Colonic mucosa (tissue), 4 donors: Measurements from ENCODE around the gene TNS3. TPM values are rescaled to one million over a fixed set of nuclear protein-coding genes. Genes with fewer than 3 reads are reported as not detected.

ENCODE experiments used
- DNase-seq: peaks from one replicate; pipeline ENCODE4 v3.0.0-alpha.2; 2020
- H3K27ac ChIP-seq: fragments of 200-600 bp; one replicate; pipeline ENCODE4 v1.8.0; 2021
- H3K27me3 ChIP-seq: fragments of 200-600 bp; one replicate; pipeline ENCODE4 v1.8.0; 2021
- H3K36me3 ChIP-seq: fragments of 200-600 bp; one replicate; pipeline ENCODE4 v1.8.0; 2021
- H3K4me1 ChIP-seq: fragments of 200-600 bp; one replicate; pipeline ENCODE4 v1.8.0; 2021; ENCODE audit warnings: mild to moderate bottlenecking
- H3K4me3 ChIP-seq: fragments of 200-600 bp; one replicate; pipeline ENCODE4 v1.8.0; 2021
- H3K9ac ChIP-seq, 2 donors: one replicate each; pipeline ENCODE4 v1.7.0; 2013; ENCODE audit warnings: control low read depth in 2 of 2, low read depth in 2 of 2, low read length in 2 of 2
- H3K9me3 ChIP-seq: fragments of 200-600 bp; one replicate; pipeline ENCODE4 v1.8.0; 2021
- CTCF ChIP-seq: fragments of 200-600 bp; IDR thresholded peaks from one replicate; pipeline ENCODE4 v1.8.0; 2022; ENCODE audit warnings: antibody characterized with exemption, mild to moderate bottlenecking
- intact Hi-C: fragments of 100-400 bp; cut with DNase I; formaldehyde crosslinking; loops from one replicate; pipeline ENCODE4 v1.14.1; 2022
- total RNA-seq, 2 donors: library from RNA; stranded (reverse); fragmentation: NEBNext Ultra II Directional in 1 of 2; extraction: Animal tissue kit (Norgen Biotek cat#: 25700) in 1 of 2; gene quantifications; one replicate each; pipeline ENCODE4 v1.2.1, GENCODE V29; 2021
- donor health status: healthy.
- donor health status: DM: no; HTN: no; CAD: no.
- donor health status: DM: no; HTN: no; CAD: no.

The TNS3 gene
- total RNA-seq, 2 donors from 2014 or later = 41.1 to 58.2 TPM

- Histone ChIP-seq H3K27me3 (no peaks in the 10 kb centered on the region), H3K9ac (no peak overlapping the region), H3K27ac (no peak overlapping the region), H3K9me3 (no peaks in the 10 kb centered on the region), H3K4me1 (peaks cover 3% of the 10 kb centered on the region), H3K36me3 (no peaks in the 10 kb centered on the region), H3K4me3 (no peak overlapping the region)
- intact Hi-C loops = no loop called here
- TF ChIP-seq CTCF = no peak
- no peak for DNase-seq
Measured at GRCh38 chr7:47333554-47333887, 248.4 kb downstream of the TNS3 start.

GRCh38 chr7:47332681-47333553, 249.0 kb downstream of the TNS3 start:
- TF ChIP-seq CTCF = no peak
- Histone ChIP-seq H3K27ac (no peak overlapping the region), H3K27me3 (no peaks in the 10 kb centered on the region), H3K36me3 (no peaks in the 10 kb centered on the region), H3K9me3 (no peaks in the 10 kb centered on the region), H3K4me3 (no peak overlapping the region), H3K4me1 (peaks cover 7% of the 10 kb centered on the region), H3K9ac (no peak overlapping the region)
- intact Hi-C loops = no loop called here
- DNase-seq = no peak

- no peak overlapping the region for H3K9ac ChIP-seq
- intact Hi-C loops = no loop called here
- no peaks in the 10 kb centered on the region for H3K36me3 ChIP-seq
- TF ChIP-seq CTCF = no peak
- no peak overlapping the region for H3K4me3 ChIP-seq
- DNase-seq = no peak
- H3K9me3 ChIP-seq = no peaks in the 10 kb centered on the region
- H3K27ac ChIP-seq = no peak overlapping the region
- peaks cover 7% of the 10 kb centered on the region for H3K4me1 ChIP-seq
- H3K27me3 ChIP-seq = no peaks in the 10 kb centered on the region
Measured at GRCh38 chr7:47332213-47332612, 249.7 kb downstream of the TNS3 start.

- Histone ChIP-seq H3K4me3 (no peak overlapping the region), H3K4me1 (peaks cover 10% of the 10 kb centered on the region), H3K36me3 (no peaks in the 10 kb centered on the region), H3K27me3 (no peaks in the 10 kb centered on the region), H3K27ac (no peak overlapping the region), H3K9ac (no peak overlapping the region), H3K9me3 (no peaks in the 10 kb centered on the region)
- no peak for TF ChIP-seq CTCF
- intact Hi-C loops = no loop called here
- no peak for DNase-seq
Measured at GRCh38 chr7:47331179-47331565, 250.7 kb downstream of the TNS3 start.

DNA sequence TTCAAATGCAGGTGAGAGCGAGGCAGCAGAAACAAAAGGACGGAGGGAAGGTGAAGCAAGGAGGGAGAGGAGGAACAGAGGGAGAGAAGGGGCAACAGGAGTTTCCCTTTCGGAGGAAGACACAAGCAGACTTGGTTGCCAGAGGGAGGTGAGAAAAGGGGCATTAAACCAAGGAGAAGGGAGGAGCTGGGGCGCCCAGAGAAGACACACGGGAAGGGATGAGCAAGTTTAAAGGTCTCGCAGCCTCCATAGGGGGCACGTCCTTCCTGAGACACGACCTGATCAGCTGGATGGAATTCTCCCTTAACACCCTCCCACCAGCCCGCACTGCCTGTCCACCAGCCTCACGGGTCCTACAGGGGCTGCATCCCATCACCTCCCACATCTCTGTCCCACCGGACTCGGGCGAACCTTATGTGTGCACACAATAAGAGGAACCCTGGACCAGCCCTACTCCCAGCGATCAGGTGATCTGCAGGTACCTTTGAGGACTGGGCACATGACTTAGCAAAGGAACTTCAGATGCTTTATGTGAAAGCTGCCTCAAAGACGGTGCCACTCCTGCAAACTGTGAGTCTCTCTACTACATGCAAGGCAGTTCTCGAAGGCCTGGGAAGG, 251.2 kb downstream of the TNS3 start:
- Histone ChIP-seq H3K9me3 (no peaks in the 10 kb centered on the region), H3K36me3 (no peaks in the 10 kb centered on the region), H3K9ac (no peak overlapping the region), H3K4me3 (no peak overlapping the region), H3K4me1 (peaks cover 10% of the 10 kb centered on the region), H3K27ac (no peak overlapping the region), H3K27me3 (no peaks in the 10 kb centered on the region)
- intact Hi-C loops = no loop called here
- no peak for TF ChIP-seq CTCF
- DNase-seq = no peak
